Stimulated activated naive B cell treated with anti-CD40 and anti-IgM and Interleukin-4, amounts not matched to agents 10 μg/mL and 1 μg/mL and 100 μg/mL, for 72 hours (primary cell): ENCODE measurements around the gene GPAT3.
A peak's percentile ranks its signal among the peaks of the same experiment; 100 is the strongest.
"Not testable (repeated sequence)": the region's sequence is repeated elsewhere in the genome, so short reads cannot be mapped to it uniquely, and the experiment has no call there.

Source experiments
- ATAC-seq, 2 donors: fragments of 150-1000 bp; cut with Tn5 transposase; replicated peaks; 2 replicates each; pipeline ENCODE4 v1.10.0; 2021; ENCODE audit warnings: moderate library complexity in 1 of 2
- DNase-seq: peaks from one replicate; pipeline ENCODE4 v3.0.0; 2021
- H3K27ac Mint-ChIP-seq: one replicate; pipeline ENCODE4 v1.8.0; 2022; ENCODE audit warnings: mild to moderate bottlenecking, mixed read lengths
- H3K27me3 Mint-ChIP-seq, 2 donors: one replicate each; pipeline ENCODE4 v1.8.0; 2022; ENCODE audit warnings: mixed read lengths in 2 of 2
- H3K36me3 Mint-ChIP-seq, 2 donors: one replicate each; pipeline ENCODE4 v1.8.0; 2022; ENCODE audit warnings: mixed read lengths in 2 of 2, mild to moderate bottlenecking in 1 of 2
- H3K4me1 Mint-ChIP-seq, 2 donors: one replicate each; pipeline ENCODE4 v1.8.0; 2022; ENCODE audit warnings: mixed read lengths in 2 of 2, mild to moderate bottlenecking in 1 of 2
- H3K4me3 Mint-ChIP-seq, 2 donors: one replicate each; pipeline ENCODE4 v1.8.0; 2022; ENCODE audit warnings: mild to moderate bottlenecking in 2 of 2, mixed read lengths in 2 of 2, moderate library complexity in 1 of 2
- H3K9me3 Mint-ChIP-seq, 2 donors: one replicate each; pipeline ENCODE4 v1.8.0; 2022; ENCODE audit warnings: mixed read lengths in 2 of 2, mild to moderate bottlenecking in 1 of 2

GPAT3 gene

DNA sequence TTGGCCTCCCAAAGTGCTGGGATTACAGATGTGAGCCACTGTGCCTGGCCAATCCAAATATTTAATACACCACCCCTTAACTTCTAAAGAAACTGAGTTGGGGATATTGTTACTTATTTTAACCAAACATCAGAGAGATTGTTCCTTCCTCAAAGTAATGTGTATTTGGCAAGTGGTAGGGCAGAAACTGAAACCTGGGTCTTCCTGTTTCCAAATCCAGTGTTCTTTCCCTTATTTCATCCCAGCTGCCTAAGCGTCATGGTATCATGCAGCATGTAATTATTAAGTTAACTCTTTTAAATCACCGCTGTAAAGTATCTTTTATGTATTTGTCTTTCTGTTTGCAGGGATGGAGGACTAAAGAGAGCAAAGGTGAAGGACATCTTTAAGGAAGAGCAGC is 68.4 kb downstream of the GPAT3 start:
- ATAC-seq (no peak), DNase-seq (no peak)
- H3K27me3 Mint-ChIP-seq: no peaks in the 10 kb centered on the region
- peaks cover 1 to 2% of the 10 kb centered on the region in 2 donors for H3K9me3 Mint-ChIP-seq
- no peak overlapping the region for H3K27ac Mint-ChIP-seq
- H3K36me3 Mint-ChIP-seq: no peaks in the 10 kb centered on the region
- H3K4me3 Mint-ChIP-seq: no peak overlapping the region
- no peaks in the 10 kb centered on the region for H3K4me1 Mint-ChIP-seq

DNA sequence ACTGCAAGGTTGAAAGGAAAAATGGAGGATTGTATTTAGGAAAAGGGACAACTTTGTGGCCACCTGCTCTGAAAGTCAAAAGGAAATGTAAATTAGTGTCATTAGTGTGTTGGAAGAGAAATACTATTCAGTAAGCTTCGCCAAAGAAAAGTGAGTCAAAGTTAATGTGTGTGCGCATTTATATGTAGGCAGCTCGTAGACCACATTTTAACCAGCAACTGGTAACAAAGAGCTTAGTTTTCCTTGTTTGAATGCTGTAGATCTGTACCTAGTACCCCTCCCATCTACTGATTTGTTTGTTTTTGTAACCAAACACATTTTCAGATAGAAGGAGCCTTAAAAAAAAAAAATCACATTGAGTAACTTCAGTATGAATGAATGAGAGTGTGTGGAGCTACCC is 69.3 kb downstream of the GPAT3 start:
- H3K4me3 Mint-ChIP-seq: no peak overlapping the region
- H3K27me3 Mint-ChIP-seq: no peaks in the 10 kb centered on the region
- DNase-seq (no peak), ATAC-seq (no peak)
- H3K27ac Mint-ChIP-seq: no peak overlapping the region
- H3K36me3 Mint-ChIP-seq: no peaks in the 10 kb centered on the region
- H3K9me3 Mint-ChIP-seq: no peaks in the 10 kb centered on the region
- H3K4me1 Mint-ChIP-seq: no peaks in the 10 kb centered on the region

DNA sequence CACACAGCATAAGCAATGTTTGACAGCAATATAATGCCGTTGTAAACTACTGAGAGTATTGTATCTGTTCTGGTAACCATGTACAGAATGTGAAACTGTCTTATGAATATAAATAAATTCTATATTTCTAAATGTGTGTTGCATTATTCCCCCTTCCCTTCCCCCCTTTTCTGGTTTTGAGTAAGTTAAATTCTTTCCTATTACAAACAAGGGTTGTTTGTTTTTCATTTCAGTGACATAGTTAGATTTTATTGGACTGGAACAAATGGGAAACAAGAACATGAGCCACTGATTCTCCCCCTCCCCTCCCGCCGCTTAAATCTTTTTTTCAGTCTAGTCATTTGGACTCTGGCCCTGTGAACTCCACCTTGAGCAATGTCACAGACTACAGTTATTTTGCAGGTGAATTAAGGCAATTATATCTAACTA is 69.8 kb downstream of the GPAT3 start:
- Mint-ChIP-seq H3K27me3 (no peaks in the 10 kb centered on the region), H3K36me3 (no peaks in the 10 kb centered on the region), H3K9me3 (peaks cover 0 to 3% of the 10 kb centered on the region in 2 donors), H3K4me1 (no peaks in the 10 kb centered on the region), H3K27ac (no peak overlapping the region), H3K4me3 (no peak overlapping the region)
- no peak for ATAC-seq
- DNase-seq: no peak

DNA sequence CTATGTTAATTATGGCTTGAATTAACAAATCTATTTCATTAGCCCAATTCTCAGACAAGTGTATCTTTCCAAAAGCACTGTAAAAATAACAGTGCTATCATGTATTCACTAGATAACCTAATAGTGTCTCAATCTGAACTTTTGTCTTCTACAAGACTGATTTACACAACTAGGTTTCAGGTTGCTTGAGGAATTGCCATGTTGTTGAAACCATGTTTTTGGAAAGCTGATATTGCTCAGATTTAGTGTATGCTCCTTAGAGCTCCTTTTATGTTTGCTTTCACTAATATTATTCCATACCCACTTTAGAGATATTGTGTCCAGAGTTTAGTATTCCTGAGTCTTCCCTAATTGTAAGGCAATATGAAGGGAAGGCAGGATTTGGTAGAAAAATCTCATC is 70.6 kb downstream of the GPAT3 start:
- ATAC-seq (no peak), DNase-seq (no peak)
- Mint-ChIP-seq H3K4me1 (no peaks in the 10 kb centered on the region), H3K36me3 (no peaks in the 10 kb centered on the region), H3K27ac (no peak overlapping the region), H3K9me3 (peaks cover 2 to 7% of the 10 kb centered on the region in 2 donors), H3K4me3 (no peak overlapping the region), H3K27me3 (peaks cover 0 to under 1% of the 10 kb centered on the region in 2 donors)

DNA sequence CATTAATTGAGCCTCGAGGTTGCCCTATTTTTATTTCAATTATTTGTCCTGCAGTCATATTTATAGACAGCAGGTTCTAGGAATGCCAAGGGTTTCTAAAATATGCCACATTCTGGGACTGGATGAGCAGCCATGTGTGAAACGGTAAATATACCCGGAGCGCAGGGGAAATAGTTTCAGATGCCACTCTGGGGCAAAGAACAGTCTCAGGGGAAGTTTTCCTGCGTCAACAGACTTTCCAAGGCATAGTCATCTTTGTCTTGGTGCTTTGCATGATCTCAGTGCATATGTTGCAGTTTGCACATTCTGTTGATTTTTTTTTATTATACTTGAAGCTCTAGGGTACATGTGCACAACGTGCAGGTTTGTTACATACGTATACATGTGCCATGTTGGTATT is 71.0 kb downstream of the GPAT3 start:
- Mint-ChIP-seq H3K36me3 (no peaks in the 10 kb centered on the region), H3K4me1 (no peaks in the 10 kb centered on the region), H3K27ac (no peak overlapping the region), H3K4me3 (no peak overlapping the region), H3K9me3 (peaks cover 6 to 7% of the 10 kb centered on the region in 2 donors), H3K27me3 (peaks cover 0 to 5% of the 10 kb centered on the region in 2 donors)
- no peak for DNase-seq
- peak; percentile 25 to 66 for ATAC-seq

DNA sequence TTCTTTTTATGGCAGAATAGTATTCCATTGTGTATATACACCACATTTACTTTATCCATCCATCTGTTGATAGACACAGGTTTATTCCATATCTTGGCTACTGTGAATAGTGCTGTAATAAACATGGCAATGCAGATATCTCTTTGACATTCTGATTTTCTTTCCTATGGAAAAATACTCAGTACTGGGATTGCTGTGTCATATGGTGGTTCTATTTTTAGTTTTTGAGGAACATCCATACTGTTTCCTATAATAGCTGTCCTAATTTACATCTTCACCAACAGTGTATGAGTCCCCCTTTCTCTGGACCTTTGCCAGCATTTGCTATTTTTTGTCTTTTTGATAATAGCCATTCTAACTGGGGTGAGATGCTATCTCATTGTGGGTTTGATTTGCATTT is 73.5 kb downstream of the GPAT3 start:
- DNase-seq (no peak), ATAC-seq (no peak)
- Mint-ChIP-seq H3K27me3 (peaks cover 14 to 21% of the 10 kb centered on the region in 2 donors), H3K4me1 (no peaks in the 10 kb centered on the region), H3K4me3 (no peak overlapping the region), H3K36me3 (peaks cover 0 to 12% of the 10 kb centered on the region in 2 donors), H3K27ac (no peak overlapping the region), H3K9me3 (peaks cover 22 to 24% of the 10 kb centered on the region in 2 donors)

DNA sequence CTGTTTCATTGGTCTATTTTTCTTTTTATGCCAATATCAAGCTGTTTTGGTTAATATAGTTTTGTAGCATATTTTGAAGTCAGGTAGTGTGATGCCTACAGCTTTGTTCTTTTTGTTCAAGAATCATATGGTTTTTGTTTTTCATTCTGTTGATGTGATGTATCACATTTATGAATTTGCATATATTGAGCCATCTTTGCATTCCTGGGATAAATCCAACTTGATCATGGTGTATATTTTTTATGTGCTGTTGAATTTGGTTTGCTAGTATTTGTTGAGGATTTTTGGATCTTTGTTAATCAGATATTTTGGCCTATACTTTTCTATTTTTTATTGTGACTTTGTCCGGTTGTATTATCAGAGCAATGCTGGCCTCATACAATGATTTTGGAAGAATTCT is 74.8 kb downstream of the GPAT3 start:
- ATAC-seq: no peak

DNA sequence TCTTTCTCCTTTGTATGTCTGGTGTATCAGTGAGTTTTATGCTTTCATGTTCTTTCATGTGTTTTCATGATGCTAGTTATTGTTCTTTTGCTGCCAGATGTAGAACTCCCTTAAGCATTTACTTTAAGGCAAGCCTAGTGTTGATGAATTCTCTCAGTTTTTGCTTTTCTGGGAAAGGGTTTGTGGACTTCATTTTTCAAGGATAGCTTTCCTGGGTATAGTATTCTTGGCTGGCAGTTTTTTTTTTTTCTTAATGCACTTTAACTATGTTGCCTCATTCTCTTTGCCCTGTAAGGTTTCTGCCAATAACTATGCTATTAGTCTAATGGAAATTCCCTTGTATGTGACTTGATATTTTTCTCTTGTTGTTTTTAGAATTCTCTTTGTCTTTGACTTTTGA is 77.1 kb downstream of the GPAT3 start:
- DNase-seq (no peak), ATAC-seq (no peak)
- Mint-ChIP-seq H3K4me1 (no peaks in the 10 kb centered on the region), H3K9me3 (peaks cover 29 to 31% of the 10 kb centered on the region in 2 donors), H3K27me3 (peaks cover 18 to 27% of the 10 kb centered on the region in 2 donors), H3K36me3 (peaks cover 0 to 12% of the 10 kb centered on the region in 2 donors), H3K4me3 (no peak overlapping the region), H3K27ac (no peak overlapping the region)

More for the DNA sequence above, 74.8 kb downstream of the GPAT3 start:
- no peak overlapping the region for H3K4me3 Mint-ChIP-seq
- peaks cover 29 to 31% of the 10 kb centered on the region in 2 donors for H3K9me3 Mint-ChIP-seq
- no peak for DNase-seq
- H3K4me1 Mint-ChIP-seq: no peaks in the 10 kb centered on the region
- peaks cover 0 to 12% of the 10 kb centered on the region in 2 donors for H3K36me3 Mint-ChIP-seq
- peaks cover 18 to 27% of the 10 kb centered on the region in 2 donors for H3K27me3 Mint-ChIP-seq
- no peak overlapping the region for H3K27ac Mint-ChIP-seq

DNA sequence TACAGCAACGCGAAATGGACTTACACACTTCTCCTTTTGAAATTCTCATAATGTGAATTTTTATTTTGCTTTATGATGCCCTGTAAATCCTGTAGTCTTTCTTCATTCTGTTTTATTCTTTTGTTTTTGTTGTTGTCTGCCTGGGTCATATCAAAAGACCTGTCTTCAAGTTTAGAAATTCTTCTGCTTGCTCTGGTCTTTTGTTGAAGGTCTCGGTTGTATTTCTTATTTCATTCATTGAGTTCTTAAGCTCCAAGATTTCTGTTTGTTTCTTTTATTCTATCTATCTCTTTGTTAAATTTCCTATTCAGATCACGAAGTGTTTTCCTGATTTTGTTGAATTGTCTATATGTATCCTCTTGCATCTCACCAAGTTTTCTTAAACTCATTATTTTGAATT is 78.1 kb downstream of the GPAT3 start:
- H3K27ac Mint-ChIP-seq: no peak overlapping the region
- peaks cover 29 to 31% of the 10 kb centered on the region in 2 donors for H3K9me3 Mint-ChIP-seq
- no peaks in the 10 kb centered on the region for H3K4me1 Mint-ChIP-seq
- peaks cover 0 to 12% of the 10 kb centered on the region in 2 donors for H3K36me3 Mint-ChIP-seq
- peaks cover 21 to 27% of the 10 kb centered on the region in 2 donors for H3K27me3 Mint-ChIP-seq
- ATAC-seq (no peak), DNase-seq (no peak)
- H3K4me3 Mint-ChIP-seq: no peak overlapping the region

DNA sequence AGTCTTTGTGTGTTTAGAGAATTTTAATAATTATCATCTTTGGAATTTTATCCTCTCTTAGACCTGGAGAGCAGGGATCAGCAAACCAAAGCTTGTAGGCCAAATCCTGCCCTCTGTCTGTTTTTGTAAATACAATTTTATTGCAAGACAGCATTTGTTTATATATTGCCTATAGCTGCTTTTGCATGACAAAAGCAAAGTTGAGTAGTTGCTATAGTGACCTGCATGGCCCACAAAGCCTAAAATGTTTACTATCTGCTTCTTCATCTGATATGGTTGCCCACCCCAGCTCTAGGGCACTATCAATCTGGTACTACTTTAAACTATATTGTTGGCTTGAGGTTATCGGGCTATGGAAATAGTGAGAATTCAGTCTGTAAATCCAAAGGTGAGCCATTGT is 80.3 kb downstream of the GPAT3 start:
- Mint-ChIP-seq H3K27ac (no peak overlapping the region), H3K36me3 (peaks cover 3 to 17% of the 10 kb centered on the region in 2 donors), H3K9me3 (peaks cover 29 to 32% of the 10 kb centered on the region in 2 donors), H3K4me1 (peaks cover 0 to 5% of the 10 kb centered on the region in 2 donors), H3K27me3 (peaks cover 43 to 46% of the 10 kb centered on the region in 2 donors), H3K4me3 (no peak overlapping the region)
- ATAC-seq: no peak
- DNase-seq: no peak

DNA sequence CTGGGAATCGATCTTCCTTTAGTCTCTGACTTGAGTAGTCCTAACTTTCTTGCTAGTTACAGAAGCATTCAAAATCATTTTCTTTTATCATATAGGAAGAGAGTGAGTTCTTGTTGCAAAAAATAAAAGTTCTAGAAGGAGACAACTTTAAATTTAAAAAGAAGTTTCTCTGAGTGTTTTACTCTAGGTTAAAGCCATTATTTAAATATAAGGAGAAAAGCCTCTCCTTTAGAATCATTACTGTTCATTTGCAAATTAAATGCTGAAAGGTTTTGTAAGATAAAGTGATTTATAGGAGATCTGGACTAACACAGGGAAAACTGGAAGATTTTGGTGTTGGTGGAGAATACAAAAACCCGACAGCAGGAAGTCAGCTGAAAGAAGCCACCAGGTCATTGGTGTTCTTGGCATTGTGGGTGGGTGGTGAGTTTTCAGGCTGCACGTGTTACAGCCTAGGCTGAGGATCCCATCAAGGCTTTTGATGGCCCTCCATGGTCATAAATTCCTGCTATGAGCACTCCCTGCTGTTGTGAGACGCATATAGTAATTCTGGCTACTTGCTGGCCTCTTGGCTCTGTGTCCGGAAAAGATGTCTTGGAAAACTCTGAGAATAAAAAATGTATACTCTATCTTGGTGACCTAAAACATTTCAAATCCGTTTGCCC is 81.6 kb downstream of the GPAT3 start:
- H3K36me3 Mint-ChIP-seq: peaks cover 3 to 27% of the 10 kb centered on the region in 2 donors
- DNase-seq (no peak), ATAC-seq (no peak)
- H3K4me3 Mint-ChIP-seq: no peak overlapping the region
- no peak overlapping the region for H3K27ac Mint-ChIP-seq
- peaks cover 0 to 5% of the 10 kb centered on the region in 2 donors for H3K4me1 Mint-ChIP-seq
- peaks cover 30 to 39% of the 10 kb centered on the region in 2 donors for H3K9me3 Mint-ChIP-seq
- peaks cover 40 to 45% of the 10 kb centered on the region in 2 donors for H3K27me3 Mint-ChIP-seq

DNA sequence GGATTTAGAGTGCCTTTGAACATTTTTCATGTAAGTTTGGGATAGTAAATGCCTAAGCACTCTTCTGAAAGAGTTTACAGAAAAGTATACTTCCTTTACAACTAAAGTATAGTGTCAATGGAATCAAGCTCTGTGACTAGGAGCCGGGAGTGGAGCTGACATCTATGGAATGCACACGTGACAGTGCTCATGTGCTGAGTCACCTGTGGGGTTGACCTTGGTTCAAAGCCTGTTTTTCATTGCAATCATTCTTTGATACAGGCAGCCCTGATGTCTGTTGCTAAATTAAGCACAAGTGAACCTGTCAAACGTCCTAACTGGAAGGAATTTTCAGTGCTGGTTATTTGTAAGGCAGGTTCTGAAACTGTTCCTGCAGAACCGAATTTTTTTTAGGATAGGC is 82.5 kb downstream of the GPAT3 start:
- peaks cover 0 to 5% of the 10 kb centered on the region in 2 donors for H3K4me1 Mint-ChIP-seq
- H3K27ac Mint-ChIP-seq: no peak overlapping the region
- H3K36me3 Mint-ChIP-seq: peaks cover 3 to 22% of the 10 kb centered on the region in 2 donors
- DNase-seq: no peak
- H3K9me3 Mint-ChIP-seq: peaks cover 28 to 35% of the 10 kb centered on the region in 2 donors
- H3K27me3 Mint-ChIP-seq: peaks cover 34 to 37% of the 10 kb centered on the region in 2 donors
- no peak for ATAC-seq
- no peak overlapping the region for H3K4me3 Mint-ChIP-seq

DNA sequence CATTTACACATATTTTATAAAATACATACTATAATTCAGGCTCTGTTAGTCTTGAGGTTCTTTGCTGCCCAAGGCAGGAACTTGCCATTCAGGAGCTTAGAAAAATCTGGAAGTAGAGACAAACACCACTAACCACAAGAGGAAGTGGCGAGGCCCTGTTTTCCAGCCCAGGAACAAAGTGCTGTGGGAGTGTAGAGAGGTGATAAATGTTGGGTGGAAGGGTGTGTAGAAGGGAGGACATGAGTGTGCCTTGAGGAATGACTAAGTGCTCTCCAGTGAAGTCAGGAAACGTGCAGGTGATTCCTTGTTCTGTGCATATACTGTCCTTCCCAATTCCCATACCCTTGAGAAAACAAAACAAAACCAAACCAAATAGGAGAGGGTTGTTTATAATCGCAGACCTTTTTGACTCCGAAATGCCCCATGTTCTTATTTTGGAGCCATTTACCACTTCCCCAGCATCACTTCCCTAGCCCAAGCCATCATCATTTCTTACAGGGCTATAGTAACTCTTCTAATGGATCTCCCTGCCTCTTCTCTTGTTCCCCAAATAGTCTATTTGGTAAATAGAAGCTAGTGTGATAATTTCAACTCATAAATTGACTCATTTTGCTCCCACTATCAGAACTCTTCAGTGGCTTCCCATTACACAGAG is 83.2 kb downstream of the GPAT3 start:
- Mint-ChIP-seq H3K27ac (no peak overlapping the region), H3K36me3 (peaks cover 3 to 18% of the 10 kb centered on the region in 2 donors), H3K27me3 (peaks cover 29 to 35% of the 10 kb centered on the region in 2 donors), H3K4me3 (no peak overlapping the region), H3K9me3 (peaks cover 21 to 29% of the 10 kb centered on the region in 2 donors), H3K4me1 (peaks cover 0 to 5% of the 10 kb centered on the region in 2 donors)
- DNase-seq (no peak), ATAC-seq (peak in 1 of 2 donors; percentile 19)

DNA sequence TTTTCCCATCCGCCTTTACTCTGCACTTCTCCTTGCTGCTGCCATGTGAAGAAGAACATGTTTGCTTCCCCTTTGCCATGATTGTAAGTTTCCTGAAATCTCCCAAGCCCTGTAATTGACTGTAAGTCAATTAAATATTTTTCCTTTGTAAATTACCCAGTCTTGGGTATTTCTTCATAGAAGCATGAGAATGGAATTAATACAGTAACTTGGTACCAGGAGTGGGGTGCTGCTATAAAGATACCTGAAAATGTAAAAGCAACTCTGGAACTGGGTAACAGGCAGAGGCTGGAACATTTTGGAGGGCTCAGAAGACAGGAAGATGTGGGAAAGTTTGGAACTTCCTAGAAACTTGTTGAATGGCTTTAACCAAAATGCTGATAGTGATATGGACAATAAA is 86.2 kb downstream of the GPAT3 start:
- H3K27me3 Mint-ChIP-seq: peaks cover 29 to 39% of the 10 kb centered on the region in 2 donors
- H3K4me1 Mint-ChIP-seq, ATAC-seq, H3K27ac Mint-ChIP-seq, H3K4me3 Mint-ChIP-seq, DNase-seq: not testable (repeated sequence)
- peaks cover 14 to 19% of the 10 kb centered on the region in 2 donors for H3K9me3 Mint-ChIP-seq
- peaks cover 4 to 15% of the 10 kb centered on the region in 2 donors for H3K36me3 Mint-ChIP-seq

DNA sequence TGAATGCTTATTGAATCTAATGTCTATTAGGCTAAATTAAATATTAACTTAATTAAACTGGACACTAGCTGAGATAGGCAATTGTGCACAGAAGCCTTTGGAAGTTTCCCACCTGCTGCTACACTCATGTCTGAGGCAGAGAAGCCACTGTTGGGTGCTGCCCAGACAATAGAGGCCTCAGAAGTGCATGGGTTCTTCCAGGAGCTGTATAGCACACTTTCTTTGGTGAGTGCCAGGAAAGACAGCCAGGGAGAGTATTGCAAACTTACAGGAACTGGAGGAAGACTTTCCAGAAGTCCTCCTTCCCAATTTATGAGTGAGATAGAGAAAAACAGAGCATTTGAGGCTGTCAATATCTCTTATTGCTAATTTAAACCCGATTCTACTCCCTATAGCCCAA is 89.9 kb downstream of the GPAT3 start:
- H3K4me3 Mint-ChIP-seq: no peak overlapping the region
- peaks cover 4 to 14% of the 10 kb centered on the region in 2 donors for H3K36me3 Mint-ChIP-seq
- DNase-seq: no peak
- peaks cover 0 to 2% of the 10 kb centered on the region in 2 donors for H3K4me1 Mint-ChIP-seq
- H3K27ac Mint-ChIP-seq: no peak overlapping the region
- H3K9me3 Mint-ChIP-seq: peaks cover 15 to 16% of the 10 kb centered on the region in 2 donors
- H3K27me3 Mint-ChIP-seq: peaks cover 15 to 24% of the 10 kb centered on the region in 2 donors
- no peak for ATAC-seq
